ENCODE results near the gene ZFAND3. TPM values are rescaled to one million over a fixed set of nuclear protein-coding genes. Genes with fewer than 3 reads are reported as not detected.

ZFAND3 gene
- total RNA-seq, 1 donor from 2014 or later = 131 TPM

DNA sequence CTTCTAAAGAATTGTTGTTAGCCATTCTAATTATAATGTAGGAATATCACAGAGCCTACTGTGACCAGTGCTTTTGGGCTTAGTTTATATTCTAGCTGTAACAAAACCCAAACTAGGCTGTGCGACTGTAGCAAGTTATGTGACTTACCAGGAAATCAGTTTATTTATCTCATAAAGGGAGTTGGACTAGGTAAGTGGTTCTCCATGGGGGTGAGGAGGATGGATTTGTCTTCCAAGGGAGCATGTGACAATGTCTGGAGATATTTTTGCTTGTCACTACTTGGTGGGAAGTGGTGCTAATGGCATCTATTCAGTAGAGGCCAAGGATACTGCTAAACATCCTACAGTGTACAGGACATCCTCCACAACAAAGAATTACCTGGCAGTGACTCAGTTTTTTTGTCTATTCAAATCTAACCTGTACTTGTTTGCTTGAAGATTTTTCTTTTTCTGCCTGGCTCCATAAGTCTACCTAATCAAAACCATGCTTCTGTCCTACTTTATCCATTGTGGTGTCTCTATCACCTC is 32.5 kb downstream of the ZFAND3 start:
- no peak overlapping the region for H3K9ac ChIP-seq (ENCODE audit: low read length)
- Mint-ChIP-seq H3K27ac (ENCODE audit: unreplicated experiment) (no peak overlapping the region), H3K4me3 (ENCODE audit: unreplicated experiment) (no peak overlapping the region), H3K9me3 (ENCODE audit: unreplicated experiment) (no peaks in the 10 kb centered on the region), H3K4me1 (ENCODE audit: low read depth, unreplicated experiment) (peaks cover 23% of the 10 kb centered on the region), H3K27me3 (ENCODE audit: low read depth, unreplicated experiment) (no peaks in the 10 kb centered on the region), H3K36me3 (ENCODE audit: low read depth, unreplicated experiment) (peaks cover 7% of the 10 kb centered on the region)
- peaks cover 92% of the 10 kb centered on the region for H4K20me1 ChIP-seq (ENCODE audit: insufficient read depth, low read length)
- DNase-seq (ENCODE audit: low read depth) (no peak), FAIRE-seq (no peak)
- no peak overlapping the region for H2AFZ ChIP-seq (ENCODE audit: low read depth, low read length)
- H3K9me3 ChIP-seq (ENCODE audit: insufficient read depth, low read depth, low read length) = no peaks in the 10 kb centered on the region
- peaks cover 98% of the 10 kb centered on the region for H3K79me2 ChIP-seq (ENCODE audit: insufficient read depth, low read length)
- H3K4me2 ChIP-seq (ENCODE audit: low read length) = no peak overlapping the region
- TF ChIP-seq, protein P1, sequence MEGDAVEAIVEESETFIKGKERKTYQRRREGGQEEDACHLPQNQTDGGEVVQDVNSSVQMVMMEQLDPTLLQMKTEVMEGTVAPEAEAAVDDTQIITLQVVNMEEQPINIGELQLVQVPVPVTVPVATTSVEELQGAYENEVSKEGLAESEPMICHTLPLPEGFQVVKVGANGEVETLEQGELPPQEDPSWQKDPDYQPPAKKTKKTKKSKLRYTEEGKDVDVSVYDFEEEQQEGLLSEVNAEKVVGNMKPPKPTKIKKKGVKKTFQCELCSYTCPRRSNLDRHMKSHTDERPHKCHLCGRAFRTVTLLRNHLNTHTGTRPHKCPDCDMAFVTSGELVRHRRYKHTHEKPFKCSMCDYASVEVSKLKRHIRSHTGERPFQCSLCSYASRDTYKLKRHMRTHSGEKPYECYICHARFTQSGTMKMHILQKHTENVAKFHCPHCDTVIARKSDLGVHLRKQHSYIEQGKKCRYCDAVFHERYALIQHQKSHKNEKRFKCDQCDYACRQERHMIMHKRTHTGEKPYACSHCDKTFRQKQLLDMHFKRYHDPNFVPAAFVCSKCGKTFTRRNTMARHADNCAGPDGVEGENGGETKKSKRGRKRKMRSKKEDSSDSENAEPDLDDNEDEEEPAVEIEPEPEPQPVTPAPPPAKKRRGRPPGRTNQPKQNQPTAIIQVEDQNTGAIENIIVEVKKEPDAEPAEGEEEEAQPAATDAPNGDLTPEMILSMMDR (IDR thresholded peaks at IDR 0.05; ENCODE audit: insufficient read depth, low read depth, low read length) = no peak
- TF ChIP-seq EZH2 (IDR thresholded peaks at IDR 0.05; ENCODE audit: insufficient read depth, low read length) = no peak
- no peaks in the 10 kb centered on the region for H3K27me3 ChIP-seq (ENCODE audit: insufficient read depth, low read length)
- H3K36me3 ChIP-seq (ENCODE audit: insufficient read depth, low read length) = no peaks in the 10 kb centered on the region
- no peak overlapping the region for H3K27ac ChIP-seq (ENCODE audit: low read depth, low read length)
- no peak overlapping the region for H3K4me3 ChIP-seq (ENCODE audit: insufficient read depth, low read depth, low read length)
- no peaks in the 10 kb centered on the region for H3K4me1 ChIP-seq (ENCODE audit: insufficient read depth, low read length)

DNA sequence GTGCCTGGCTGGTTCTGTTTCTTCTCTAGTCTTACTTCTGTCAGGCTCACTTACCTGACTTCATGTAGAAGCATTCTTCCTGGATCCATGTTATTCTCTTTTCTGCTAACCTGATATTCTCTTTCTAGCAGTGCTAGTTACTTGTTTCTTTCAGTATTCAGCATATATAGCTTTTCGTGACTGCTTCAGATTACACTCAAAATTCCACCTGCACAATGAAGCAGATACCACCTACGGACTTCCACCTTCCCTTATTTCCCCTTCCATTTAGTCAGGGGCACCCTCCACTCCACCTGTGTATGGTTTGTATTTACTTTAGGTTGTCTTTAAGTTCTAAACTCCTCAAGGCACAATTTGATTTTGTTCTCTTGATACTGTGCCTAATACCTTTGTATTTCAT is 36.8 kb downstream of the ZFAND3 start:
- Histone ChIP-seq H3K9ac (ENCODE audit: low read length) (no peak overlapping the region), H3K4me3 (ENCODE audit: insufficient read depth, low read depth, low read length) (no peak overlapping the region), H3K79me2 (ENCODE audit: insufficient read depth, low read length) (peaks cover 98% of the 10 kb centered on the region), H3K9me3 (ENCODE audit: insufficient read depth, low read depth, low read length) (no peaks in the 10 kb centered on the region), H4K20me1 (ENCODE audit: insufficient read depth, low read length) (peaks cover 94% of the 10 kb centered on the region), H3K27ac (ENCODE audit: low read depth, low read length) (no peak overlapping the region), H3K4me2 (ENCODE audit: low read length) (no peak overlapping the region), H3K27me3 (ENCODE audit: insufficient read depth, low read length) (no peaks in the 10 kb centered on the region), H2AFZ (ENCODE audit: low read depth, low read length) (no peak overlapping the region), H3K4me1 (ENCODE audit: insufficient read depth, low read length) (no peaks in the 10 kb centered on the region), H3K36me3 (ENCODE audit: insufficient read depth, low read length) (no peaks in the 10 kb centered on the region)
- Mint-ChIP-seq H3K36me3 (ENCODE audit: low read depth, unreplicated experiment) (peaks cover 7% of the 10 kb centered on the region), H3K4me3 (ENCODE audit: unreplicated experiment) (no peak overlapping the region), H3K27ac (ENCODE audit: unreplicated experiment) (no peak overlapping the region), H3K9me3 (ENCODE audit: unreplicated experiment) (no peaks in the 10 kb centered on the region), H3K4me1 (ENCODE audit: low read depth, unreplicated experiment) (peaks cover 26% of the 10 kb centered on the region), H3K27me3 (ENCODE audit: low read depth, unreplicated experiment) (no peaks in the 10 kb centered on the region)
- FAIRE-seq (no peak), DNase-seq (ENCODE audit: low read depth) (no peak)
- TF ChIP-seq, protein P1 (IDR thresholded peaks at IDR 0.05; ENCODE audit: insufficient read depth, low read depth, low read length) = no peak
- no peak for TF ChIP-seq EZH2 (IDR thresholded peaks at IDR 0.05; ENCODE audit: insufficient read depth, low read length)

DNA sequence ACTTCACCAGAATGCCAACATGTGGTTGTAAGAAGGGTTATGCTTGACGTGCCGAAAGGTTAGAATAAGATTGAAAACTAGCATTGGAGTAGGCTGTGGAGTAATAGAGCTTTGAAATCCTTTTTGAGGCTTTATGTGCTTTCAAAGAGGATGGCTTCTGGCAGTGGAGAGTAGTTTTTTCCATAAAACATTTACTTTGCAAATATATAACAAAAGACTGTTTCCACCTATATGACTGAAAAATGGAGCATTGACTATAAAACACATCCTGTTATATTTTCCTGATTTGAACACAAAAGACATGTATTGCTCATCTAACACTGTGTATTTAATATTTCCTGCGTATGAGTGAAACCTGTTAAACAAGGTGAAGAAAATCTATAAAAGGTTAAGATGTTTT is 38.8 kb downstream of the ZFAND3 start:
- H3K9me3 ChIP-seq (ENCODE audit: insufficient read depth, low read depth, low read length) = no peaks in the 10 kb centered on the region
- H3K36me3 Mint-ChIP-seq (ENCODE audit: low read depth, unreplicated experiment) = peaks cover 3% of the 10 kb centered on the region
- no peaks in the 10 kb centered on the region for H3K27me3 Mint-ChIP-seq (ENCODE audit: low read depth, unreplicated experiment)
- no peaks in the 10 kb centered on the region for H3K9me3 Mint-ChIP-seq (ENCODE audit: unreplicated experiment)
- TF ChIP-seq, protein P1 (IDR thresholded peaks at IDR 0.05; ENCODE audit: insufficient read depth, low read depth, low read length) = no peak
- no peak for TF ChIP-seq EZH2 (IDR thresholded peaks at IDR 0.05; ENCODE audit: insufficient read depth, low read length)
- H3K27ac ChIP-seq (ENCODE audit: low read depth, low read length) = no peak overlapping the region
- no peak overlapping the region for H2AFZ ChIP-seq (ENCODE audit: low read depth, low read length)
- FAIRE-seq (no peak), DNase-seq (ENCODE audit: low read depth) (no peak)
- no peaks in the 10 kb centered on the region for H3K27me3 ChIP-seq (ENCODE audit: insufficient read depth, low read length)
- peaks cover 8% of the 10 kb centered on the region for H3K4me1 ChIP-seq (ENCODE audit: insufficient read depth, low read length)
- no peak overlapping the region for H3K27ac Mint-ChIP-seq (ENCODE audit: unreplicated experiment)
- no peak overlapping the region for H3K9ac ChIP-seq (ENCODE audit: low read length)
- H4K20me1 ChIP-seq (ENCODE audit: insufficient read depth, low read length) = peaks cover 93% of the 10 kb centered on the region
- no peak overlapping the region for H3K4me3 ChIP-seq (ENCODE audit: insufficient read depth, low read depth, low read length)
- H3K36me3 ChIP-seq (ENCODE audit: insufficient read depth, low read length) = no peaks in the 10 kb centered on the region
- H3K4me1 Mint-ChIP-seq (ENCODE audit: low read depth, unreplicated experiment) = peaks cover 24% of the 10 kb centered on the region
- peaks cover 98% of the 10 kb centered on the region for H3K79me2 ChIP-seq (ENCODE audit: insufficient read depth, low read length)
- no peak overlapping the region for H3K4me2 ChIP-seq (ENCODE audit: low read length)
- no peak overlapping the region for H3K4me3 Mint-ChIP-seq (ENCODE audit: unreplicated experiment)

All from astrocyte (in vitro differentiated cells and primary cell).